Gastroesophageal sphincter (tissue), 3 donors: ENCODE data around the gene AKAP6.

Experiments
- EP300 ChIP-seq: sonication (generic); formaldehyde crosslinking; IDR thresholded peaks from one replicate; pipeline ENCODE4 v1.6.1; 2017; ENCODE audit warnings: antibody characterized with exemption, mild to moderate bottlenecking
- POLR2A ChIP-seq, 2 donors: fragments of 450-650 bp; IDR thresholded peaks; one replicate each; pipeline ENCODE4 v1.6.1; 2017; ENCODE audit warnings: antibody characterized with exemption in 2 of 2, mild to moderate bottlenecking in 2 of 2, moderate library complexity in 1 of 2
- POLR2AphosphoS5 ChIP-seq: sonication (generic); formaldehyde crosslinking; IDR thresholded peaks from one replicate; pipeline ENCODE4 v1.6.1; 2017; ENCODE audit warnings: antibody characterized with exemption
- TF ChIP-seq, protein P1 (sequence below), 4 experiments: fragments of 200-600 bp in 2 of 4; fragments of 450-650 bp in 2 of 4; sonication (generic) in 1 of 4; IDR thresholded peaks; one replicate each; pipeline ENCODE4 v1.5.1; 2017 to 2019; ENCODE audit warnings: antibody characterized with exemption in 4 of 4, mild to moderate bottlenecking in 2 of 4, moderate library complexity in 2 of 4

DNA sequence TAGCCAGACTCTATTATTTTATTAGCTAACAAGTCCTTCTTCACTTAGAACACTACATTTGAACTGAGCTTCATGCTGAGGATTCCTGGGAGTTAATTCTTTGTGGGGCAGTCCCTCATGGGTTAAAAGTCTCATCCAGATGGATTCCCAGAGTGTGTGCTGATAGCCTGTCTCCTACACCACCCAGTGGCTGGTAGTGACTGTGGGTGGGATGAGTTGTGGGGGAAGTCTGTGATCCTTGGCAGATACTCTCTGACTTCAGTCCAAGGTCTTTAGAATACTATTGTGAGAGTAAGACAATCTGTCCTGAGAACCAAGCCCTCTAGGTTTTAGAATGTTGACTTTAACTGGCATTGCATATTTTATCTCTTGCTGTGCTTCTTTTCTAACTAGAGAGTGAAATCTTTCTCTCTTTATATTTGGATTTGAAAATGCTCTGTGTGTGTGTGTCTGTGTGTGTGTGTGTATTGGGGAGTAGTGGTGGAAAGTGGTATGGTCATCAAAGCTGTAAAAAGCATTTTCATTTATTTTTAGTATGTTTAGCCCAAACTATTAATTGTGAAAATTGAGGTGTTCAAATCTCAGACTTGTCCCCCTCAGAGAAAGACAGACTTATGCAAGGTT lies 37.3 kb downstream of the AKAP6 start:
- TF ChIP-seq, protein P1, sequence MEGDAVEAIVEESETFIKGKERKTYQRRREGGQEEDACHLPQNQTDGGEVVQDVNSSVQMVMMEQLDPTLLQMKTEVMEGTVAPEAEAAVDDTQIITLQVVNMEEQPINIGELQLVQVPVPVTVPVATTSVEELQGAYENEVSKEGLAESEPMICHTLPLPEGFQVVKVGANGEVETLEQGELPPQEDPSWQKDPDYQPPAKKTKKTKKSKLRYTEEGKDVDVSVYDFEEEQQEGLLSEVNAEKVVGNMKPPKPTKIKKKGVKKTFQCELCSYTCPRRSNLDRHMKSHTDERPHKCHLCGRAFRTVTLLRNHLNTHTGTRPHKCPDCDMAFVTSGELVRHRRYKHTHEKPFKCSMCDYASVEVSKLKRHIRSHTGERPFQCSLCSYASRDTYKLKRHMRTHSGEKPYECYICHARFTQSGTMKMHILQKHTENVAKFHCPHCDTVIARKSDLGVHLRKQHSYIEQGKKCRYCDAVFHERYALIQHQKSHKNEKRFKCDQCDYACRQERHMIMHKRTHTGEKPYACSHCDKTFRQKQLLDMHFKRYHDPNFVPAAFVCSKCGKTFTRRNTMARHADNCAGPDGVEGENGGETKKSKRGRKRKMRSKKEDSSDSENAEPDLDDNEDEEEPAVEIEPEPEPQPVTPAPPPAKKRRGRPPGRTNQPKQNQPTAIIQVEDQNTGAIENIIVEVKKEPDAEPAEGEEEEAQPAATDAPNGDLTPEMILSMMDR (IDR thresholded peaks at IDR 0.05): no peak
- TF ChIP-seq EP300 (no peak), POLR2A (IDR thresholded peaks at IDR 0.05) (no peak), POLR2AphosphoS5 (no peak)
